Measurements from ENCODE around the gene STKLD1.
"Not testable (repeated sequence)": the region's sequence is repeated elsewhere in the genome, so short reads cannot be mapped to it uniquely, and the experiment has no call there.

Gene STKLD1

DNA sequence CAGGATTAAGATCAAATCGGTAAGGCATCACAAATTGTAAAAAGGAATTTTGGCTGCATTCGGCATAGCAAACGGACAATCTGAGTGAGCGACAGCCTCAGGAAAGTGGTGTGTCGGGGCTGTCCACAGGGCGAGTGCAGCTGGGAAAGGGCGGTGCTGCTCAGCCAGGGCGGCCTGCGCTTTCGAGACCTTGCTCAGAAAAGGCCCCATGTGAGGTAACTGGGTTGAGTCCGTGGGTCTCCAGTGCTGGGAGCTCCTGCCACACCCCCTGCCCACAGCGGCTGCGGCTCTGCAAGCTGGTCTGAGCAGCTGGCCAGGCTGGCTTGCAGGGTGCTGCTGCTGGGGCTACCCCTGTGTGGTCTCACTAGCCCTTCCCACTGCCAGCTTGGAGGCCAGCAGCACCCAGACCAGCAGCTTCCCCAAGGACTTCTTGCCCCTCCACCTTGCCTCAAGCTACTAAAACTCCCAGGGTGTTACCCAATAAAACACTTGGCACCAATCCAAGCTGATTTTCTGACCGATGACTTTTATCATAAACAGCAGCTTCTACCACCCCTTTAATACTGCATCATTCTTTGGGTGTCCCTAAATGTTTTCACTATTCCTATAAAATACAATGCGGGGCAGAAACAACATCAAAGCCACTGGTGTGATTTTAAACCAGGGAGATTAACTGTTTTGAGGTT is 13.7 kb upstream of the STKLD1 start:
- no peak for DNase-seq

DNA sequence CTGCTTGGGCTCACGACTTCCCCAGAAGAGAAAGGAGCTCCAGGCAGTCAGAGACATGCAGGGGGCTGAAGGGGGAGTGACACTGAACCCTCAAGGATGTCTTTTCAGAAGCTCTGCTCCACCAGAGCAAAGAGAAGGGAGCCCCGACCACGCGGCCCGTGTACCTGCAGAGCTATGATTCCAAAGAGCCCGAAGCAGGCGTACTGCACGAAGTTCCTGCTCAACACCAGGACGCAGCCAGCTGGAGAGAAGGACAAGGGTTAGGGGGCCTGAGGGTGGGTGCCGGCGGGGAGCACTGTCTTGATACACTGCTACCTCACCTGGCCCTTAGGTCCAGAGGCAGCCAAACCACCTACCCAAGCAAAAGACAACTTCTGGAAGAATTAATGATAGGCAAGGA is 9.7 kb upstream of the STKLD1 start:
- no peak for DNase-seq

DNA sequence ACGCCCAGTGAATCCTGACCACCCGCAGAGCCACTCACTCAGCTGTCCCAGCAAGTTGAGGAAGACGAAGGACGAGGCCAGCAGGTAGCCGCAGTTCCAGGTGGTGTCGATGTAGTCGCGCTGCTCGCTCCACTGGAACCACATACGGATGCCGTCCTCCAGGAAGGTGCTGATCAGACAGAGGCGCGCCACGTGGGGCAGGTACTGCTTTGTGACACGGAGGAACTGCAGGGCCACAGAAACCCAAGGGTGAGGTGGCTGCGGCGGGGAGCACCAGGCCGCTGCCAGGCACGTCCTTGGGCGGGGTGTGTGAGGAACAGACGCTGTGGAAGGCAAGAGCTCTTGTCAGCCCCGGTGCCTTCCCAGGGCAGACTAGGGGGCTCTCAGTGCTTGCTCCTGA is 8.9 kb upstream of the STKLD1 start:
- DNase-seq: no peak

DNA sequence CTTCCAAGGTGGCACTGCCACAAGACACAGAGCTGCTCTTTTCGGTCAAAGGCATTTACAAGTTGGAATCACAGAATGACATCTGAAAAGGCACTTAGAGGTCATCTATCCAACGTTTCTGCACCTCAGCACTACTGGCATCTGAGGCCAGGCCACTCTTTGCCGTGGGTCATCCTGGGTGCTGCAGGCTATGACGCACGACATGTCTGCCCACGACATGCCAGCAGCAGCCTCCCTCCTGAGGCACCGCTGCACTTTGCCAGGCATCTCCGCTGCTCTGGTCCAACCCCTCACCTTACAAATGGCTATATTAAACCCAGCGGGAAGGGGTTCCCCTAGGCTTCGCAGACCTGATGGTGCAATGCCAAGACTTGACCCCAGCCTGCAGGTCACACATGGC is 8.4 kb upstream of the STKLD1 start:
- no peak for DNase-seq

DNA sequence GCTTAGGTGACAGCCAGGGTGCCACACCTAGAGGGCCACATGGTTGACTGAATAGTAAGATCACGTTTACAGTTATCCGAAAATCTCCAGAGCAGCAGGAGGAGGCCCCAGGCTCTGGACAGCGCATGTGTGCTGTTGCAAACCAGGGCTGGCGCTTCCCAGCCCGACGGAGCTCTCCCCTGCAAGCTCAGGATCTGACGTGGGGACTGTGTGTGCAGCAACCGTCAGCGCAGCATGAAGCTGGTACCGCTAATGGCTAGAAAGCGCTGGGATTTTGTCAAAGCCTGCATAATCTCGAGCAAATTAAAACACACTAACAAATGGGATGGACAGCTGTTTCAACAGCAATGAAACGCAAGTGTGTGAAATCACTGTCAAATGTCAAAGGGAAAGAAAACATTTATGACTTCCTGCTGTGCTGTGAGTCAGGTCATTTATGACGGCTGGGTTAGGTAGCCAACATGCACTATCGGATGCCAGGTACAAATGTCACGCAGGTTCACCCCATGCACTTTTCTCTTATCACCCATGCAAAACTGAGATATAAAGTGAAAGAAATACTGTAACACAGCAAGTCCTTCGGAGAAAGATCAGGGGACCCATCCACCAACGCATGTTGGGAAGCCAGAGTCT is 7.8 kb upstream of the STKLD1 start:
- no peak for DNase-seq

DNA sequence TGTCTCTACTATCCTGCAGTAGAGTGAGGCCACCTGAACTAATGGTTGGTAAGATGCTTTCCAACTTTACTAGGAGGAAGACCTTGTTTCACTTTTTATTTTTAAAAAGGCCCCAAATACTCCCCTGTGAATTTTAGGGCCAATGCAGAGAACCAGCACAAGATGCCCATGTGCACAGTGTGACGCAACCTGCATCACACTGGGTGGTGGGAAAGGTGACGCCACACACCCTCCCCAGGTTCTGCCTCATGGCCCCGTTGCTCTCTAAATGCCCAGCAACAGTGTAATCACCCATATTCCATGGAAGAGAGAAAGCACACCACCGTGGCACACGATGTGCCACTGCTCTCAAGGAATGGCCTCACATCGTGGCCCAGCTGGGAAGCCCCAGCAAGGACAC is 6.7 kb upstream of the STKLD1 start:
- DNase-seq: no peak

DNA sequence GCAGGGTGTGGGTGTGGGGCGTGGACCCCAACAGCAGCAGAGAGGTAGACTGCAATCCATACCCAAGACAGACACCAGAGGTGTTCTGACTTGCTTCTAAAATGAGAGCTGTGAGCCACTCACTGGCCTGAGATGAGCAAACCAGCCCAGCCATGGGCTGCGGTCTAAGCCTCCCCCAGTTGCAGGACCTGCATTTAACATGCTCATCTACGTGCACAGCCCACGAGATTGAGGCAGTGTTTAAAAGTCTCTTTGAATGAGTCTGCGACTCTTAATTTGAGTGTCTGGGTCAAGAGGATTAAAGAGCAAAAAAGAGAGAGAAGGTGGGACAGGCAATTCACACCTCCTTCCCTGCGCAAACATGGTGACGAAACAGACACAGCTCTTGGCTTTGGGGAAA is 6.2 kb upstream of the STKLD1 start:
- no peak for DNase-seq

DNA sequence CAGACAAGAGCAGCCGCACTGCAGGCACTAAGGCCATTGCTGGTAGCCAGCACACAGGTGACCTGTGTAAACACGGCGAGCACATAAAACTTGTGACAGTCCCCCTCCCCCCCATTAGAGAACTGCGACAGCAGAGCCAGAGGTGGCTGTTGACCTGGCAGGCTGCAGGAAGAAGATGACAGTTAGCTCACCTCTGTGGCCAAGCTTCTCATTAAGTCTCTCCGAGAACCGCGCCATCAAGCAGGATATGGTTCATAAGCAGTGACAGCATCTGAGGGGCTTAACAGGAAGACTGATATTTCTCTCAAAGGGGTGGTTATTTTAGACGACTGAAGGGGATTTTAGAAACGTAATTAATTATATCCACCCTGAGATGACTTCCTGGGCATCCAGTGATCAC is 5.5 kb upstream of the STKLD1 start:
- DNase-seq: no peak

DNA sequence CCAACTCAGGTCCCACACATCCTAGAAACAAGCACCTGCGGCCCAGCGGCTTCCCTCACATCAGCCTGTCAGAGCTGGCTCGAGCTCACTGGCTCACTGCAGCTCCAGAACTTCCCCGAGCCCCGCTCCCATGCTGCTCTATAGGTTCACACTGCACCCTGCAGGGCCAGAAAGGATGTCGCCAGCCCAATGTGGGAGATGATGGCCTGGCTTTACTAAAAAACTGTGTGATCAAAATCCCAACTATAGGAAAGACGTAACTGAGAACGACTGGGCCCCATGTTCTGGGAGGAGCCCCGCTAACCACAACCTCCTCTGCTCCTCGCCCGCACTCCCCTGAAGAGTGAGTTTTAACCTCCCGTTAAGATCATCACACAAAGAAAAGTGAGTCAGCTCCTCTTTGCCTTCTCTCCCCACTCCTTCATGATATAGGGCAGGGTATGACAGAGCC is 4.9 kb upstream of the STKLD1 start:
- no peak for DNase-seq

DNA sequence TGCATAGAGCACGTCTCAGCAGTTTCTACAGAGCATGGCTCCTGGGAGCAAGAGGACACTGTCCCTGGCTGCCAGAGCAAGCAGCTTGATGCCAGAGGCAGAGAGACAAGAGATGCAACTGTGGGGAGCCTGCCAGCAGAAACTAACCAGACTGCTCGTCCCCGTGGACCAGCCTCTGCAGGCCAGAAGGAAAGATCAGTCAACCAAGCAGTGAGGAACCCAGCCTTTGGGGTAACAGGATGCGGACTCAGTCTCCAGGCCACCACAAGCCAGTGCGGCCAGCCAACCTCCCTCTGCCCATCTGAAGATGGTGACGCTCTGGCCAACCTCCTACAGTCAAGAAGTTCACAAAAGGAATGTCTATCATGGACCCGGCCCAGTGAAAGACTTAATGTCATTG is 4.0 kb upstream of the STKLD1 start:
- DNase-seq: no peak

DNA sequence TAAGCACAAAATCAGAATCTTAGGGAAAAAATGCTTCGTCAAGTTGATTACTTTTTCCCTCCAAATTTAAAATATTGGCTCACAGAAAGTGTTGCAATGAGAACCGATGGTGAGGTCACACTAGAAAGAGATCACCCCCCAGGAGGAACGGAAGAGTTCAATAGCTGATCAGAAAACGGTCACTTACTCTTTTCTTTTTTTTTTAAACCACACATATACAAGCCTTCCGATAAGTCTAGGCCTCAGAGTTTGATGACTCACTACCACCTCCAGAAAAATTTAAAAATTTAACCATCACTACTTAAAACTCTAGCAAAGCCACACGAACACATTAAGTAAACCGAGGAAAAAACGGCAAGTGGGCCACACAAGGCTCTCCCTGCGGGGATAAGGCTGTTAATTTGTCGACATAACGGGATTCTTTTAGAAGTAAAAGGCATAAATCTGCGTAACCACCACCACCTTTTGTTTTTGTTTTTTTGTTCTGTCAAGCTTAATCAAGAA is 1.5 kb upstream of the STKLD1 start:
- DNase-seq: no peak

DNA sequence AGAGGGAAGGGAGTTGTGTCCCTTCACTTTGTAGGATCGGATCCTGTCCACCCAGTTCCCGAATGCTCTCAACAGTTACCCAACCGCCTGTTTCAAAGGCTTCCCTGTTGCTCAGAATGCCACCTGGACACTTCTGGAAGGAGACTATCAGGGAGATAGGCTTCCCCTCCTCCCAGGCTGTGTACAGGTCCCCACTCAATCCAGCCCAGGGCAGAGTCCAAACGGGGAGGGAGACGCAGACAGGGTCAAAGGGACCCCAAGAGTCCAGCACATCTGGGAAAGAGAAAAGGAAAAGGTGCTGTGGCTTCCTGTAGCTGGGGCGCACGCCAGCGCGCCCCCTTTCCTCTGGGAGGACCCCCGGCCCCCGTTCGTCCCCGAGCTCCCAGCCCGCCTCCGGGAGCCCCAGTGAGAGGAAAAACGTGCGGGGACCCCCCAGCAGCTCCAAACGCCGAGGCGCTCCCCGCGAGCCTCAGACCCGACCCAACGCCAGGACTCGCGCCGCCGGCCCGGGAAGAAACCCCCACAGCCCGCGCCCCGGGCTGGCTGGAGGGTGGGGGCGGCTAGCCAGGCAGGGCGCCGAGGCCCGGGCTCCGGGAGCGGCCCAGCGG is 946 bp upstream of the STKLD1 start:
- no peak for DNase-seq

DNA sequence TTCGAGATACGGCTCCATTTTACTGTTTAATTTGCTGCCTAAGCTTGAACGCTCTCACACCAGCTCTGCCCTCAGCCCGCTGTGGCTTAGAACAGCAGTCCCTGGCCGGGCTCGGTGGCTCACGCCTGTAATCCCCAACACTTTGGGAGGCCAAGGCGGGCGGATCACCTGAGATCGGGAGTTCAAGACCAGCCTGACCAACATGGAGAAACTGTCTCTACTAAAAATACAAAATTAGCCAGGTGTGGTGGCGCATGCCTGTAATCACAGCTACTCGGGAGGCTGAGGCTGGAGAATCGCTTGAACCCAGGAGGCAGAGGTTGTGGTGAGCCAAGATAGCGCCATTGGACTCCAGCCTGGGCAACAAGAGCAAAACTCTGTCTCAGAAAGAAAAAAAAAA is 1.1 kb downstream of the STKLD1 start:
- not testable (repeated sequence) for DNase-seq

DNA sequence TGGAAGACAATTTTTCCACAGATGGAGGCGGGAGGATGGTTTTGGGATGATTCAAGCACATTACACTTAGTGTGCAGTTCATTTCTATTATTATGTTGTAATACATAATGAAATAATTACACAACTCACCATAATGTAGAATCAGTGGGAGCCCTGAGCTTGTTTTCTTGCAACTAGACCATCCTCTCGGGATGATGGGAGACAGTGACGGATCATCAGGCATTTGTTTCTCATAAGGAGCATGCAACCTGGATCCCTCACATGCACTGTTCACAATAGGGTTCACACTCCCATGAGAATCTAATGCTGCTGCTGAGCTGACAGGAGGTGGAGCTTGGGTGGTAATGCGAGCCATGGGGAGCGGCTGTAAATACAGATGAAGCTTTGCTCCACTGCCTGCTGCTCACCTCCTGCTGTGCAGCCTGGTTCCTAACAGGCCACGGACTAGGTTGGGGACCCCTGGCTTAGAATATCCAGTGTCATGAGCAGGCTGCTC is 1.6 kb downstream of the STKLD1 start:
- no peak for DNase-seq

DNA sequence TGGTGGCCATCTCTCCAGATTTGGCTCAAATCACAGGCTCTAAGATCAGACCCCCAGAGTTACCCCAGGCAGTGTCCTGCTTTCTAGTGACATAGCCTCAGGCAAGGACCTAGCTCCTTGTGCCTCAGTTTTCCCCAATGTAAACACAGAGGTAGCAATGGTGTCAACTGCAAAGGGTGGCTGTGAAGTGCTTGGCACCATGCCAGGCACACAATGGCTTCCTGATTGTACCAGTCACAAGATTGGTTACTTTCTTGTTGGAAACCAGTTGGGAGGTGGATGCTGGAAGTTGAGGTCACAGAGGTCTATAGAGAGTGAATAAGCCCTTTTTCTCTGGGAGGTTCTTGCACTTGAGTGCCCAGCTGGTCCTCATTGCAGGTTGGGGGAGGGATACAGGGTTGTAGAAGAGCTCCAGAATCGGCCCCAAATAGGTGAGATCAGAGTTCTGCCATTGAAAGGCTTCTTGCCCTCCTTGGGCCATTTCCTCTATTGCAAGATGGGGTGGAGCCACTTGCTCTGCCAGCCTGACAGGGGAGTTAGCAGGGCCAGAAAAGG is 2.3 kb downstream of the STKLD1 start:
- DNase-seq: no peak

DNA sequence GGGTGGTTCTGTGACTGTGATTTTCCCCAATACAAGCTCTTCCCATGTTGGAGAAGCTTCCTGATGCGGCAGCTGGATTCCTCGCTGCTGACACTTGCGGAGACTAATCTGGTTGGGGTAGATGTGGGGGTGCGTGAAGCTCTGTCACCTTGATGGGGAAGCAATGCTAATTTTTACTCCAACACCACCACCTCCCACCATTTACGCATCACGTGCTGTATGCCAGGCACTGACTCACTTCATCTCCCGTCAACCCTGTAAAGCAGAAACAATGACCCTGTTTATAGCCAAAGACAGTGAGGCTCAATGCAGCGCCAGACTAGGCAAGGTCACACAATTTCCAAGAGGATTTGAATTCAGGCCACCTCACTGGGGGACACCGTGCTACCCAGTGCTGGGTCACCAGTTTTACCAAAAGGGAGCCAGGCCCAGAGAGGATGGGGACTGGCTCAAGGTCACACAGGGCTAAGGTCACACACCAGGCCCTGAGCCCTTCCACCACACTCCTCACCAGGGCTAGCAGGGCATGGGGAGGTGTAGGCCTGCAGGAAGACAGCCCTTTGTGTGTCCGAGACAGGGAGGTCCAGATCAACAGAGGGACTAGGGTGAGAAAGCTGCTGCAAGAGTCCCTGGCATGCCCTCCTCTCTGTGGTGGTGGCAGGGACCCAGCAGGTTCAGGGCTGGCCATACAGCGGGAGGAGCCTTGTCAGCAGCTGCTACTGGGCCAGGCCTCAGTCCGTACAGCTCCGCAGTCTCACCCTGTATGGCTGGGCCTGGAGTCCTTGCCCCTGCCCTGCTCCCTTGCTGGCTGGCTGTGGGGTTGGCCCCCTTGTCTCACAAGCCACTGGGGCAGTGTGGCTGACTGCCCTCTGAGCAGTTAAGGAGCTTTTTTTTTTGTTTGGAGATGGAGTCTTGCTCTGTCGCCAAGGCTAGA is 3.3 kb downstream of the STKLD1 start:
- DNase-seq: no peak

DNA sequence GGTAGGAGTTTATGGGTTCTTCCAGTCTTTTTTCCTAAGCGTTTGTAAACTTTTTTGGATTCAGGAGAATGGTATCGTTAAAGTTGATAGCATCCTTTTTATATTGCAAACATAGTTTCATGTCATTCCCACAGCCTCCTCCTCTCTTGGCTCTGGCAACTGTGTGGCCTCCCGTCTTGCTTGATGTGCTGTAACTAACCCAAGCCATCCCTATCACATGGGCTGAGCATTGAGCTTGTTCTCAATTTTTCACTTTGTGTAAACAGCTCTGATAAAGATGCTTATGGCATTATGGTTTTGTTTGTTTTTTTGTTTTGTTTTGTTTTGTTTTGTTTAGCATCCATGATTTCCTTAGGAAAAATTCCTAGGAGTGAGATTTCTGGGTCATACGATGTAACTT is 4.6 kb downstream of the STKLD1 start:
- DNase-seq: no peak

DNA sequence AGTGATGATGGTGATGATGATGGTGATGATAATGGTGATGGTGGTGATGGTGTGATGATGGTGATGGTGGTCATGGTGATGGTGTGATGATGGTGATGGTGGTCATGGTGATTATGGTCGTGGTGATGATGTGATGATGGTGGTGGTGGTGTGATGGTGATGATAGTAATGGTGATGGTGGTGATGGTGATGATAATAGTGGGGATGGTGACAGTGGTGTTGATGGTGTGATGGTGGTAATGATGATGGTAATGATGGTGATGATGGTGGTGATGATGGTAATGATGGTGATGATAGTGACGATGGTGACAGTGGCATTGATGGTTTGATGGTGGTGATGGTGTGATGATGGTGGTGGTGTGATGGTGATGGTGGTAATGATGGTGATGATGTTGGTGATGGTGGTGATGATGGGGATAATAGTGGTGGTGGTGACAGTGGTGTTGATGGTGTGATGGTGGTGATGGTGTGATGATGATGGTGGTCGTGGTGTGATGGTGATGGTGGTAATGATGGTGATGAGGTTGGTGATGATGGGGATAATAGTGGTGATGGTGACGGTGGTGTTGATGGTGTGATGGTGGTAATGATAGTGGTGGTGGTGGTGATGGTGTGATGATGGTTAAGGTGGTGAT is 6.5 kb downstream of the STKLD1 start:
- DNase-seq: no peak

DNA sequence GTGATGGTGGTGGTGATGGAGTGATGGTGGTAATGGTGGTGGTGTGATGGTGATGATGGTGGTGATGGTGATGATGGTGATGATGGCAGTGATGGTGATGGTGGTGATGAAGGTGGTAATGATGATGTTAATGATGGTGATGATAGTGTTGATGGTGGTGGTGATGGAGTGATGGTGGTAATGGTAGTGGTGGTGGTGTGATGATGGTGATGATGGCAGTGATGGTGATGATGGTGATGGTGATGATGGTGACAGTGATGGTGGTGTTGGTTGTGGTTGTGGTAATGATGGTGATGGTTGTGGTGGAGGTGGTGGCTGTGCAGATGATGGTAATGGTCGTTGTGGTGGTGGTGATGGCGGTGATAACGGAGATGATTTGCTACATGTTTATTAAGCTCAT is 7.3 kb downstream of the STKLD1 start:
- no peak for DNase-seq

DNA sequence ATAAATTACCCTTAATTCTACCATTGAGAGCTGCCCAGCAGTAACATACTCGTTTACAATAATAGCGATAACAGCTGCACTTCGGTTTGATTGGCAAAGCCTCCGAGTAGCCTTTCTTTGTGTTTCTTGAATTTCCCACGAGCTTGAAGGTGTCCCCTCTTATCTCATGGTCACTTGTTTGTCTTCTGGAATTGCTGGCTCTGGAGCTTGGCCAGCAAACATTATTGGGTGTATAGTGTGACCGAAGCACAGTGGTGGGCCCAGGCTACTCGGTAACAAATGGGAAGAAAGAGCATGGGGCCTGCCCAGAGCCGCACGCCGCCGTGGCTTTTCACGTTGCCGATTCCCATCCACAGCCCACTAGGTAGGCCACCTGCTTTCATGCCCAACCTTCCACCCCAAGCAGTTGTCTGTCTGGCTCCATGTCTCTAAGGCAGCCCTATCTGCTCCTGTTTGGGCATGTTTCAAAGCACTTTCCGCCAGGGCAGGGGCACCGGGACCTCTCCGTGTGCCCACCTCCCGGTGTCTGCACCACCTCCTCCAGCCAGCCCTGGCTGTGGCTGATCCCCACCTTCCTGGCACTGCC is 8.7 kb downstream of the STKLD1 start:
- DNase-seq: no peak

DNA sequence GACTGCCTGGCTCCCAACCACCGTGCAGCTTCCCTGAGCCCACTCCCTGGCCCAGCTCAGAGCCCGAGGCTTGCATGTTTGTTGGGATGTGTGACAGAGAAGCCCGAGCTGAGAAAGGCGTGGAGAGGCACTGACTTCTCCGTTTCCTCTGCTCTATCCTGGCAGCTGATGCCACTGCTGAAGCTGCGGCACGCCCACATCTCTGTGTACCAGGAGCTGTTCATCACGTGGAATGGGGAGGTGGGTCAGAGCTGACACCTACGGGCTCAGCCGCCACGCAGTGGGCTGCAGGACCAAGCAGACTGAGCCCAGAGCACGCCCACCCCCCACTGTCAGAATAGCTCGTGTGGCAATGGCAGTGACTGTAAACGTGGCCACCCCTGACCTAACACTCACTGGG is 9.3 kb downstream of the STKLD1 start:
- no peak for DNase-seq

DNA sequence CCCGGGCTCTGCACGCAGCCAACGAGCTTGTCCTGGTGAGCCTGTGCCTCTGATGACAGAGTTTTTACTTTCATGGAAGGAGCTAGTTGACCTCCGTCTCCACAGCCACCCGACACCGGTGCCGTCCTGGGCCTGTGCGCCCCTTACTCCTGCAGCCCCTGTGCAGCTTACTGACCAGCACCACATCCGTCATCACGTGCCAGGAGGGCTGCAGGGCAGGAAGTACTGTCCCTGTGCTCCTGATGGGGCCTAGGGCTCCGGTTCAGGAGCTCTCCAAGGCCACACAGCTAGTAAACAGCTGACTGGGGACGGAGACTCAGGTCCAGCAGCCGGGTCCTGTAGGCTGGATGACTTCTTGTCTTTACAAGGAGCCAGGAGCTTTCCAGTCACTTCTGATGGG is 10.2 kb downstream of the STKLD1 start:
- no peak for DNase-seq

Measured in hippocampal formation (tissue), 2 donors.